Measurements from ENCODE around the gene HS2ST1. TPM values are rescaled to one million over a fixed set of nuclear protein-coding genes. Genes with fewer than 3 reads are reported as not detected.

The HS2ST1 gene
- polyA plus RNA-seq, 2 of the 4 experiments (the other 2 are of a cell fraction) = 15.7 to 26.7 TPM

DNA sequence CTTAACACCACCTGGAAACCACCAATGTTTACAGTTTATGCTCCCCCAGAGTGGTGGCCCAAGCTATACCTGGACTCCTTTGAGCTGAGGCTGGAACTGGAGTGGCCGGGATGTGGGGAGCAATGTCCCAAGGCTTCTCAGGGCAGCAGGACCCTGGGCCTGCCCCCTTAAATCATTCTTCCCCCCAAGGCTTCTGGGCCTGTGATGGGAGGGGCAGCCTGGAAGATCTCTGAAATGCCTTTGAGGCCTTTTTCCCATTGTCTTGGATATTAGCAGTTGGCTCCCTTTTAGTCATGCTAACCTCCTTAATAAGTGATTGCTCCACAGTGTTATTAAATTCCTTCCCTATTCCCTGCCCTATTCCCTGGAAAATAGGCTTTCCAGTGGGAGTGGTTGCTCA, 185.8 kb downstream of the HS2ST1 start:
- Histone ChIP-seq H3K27ac (no peak overlapping the region), H3K4me3 (no peak overlapping the region), H3K4me2 (no peak overlapping the region), H3K4me1 (peaks cover 17% of the 10 kb centered on the region; the same call in 2 of the 3 replicates), H3K9me3 (no peaks in the 10 kb centered on the region)
- FAIRE-seq = no peak
- ATAC-seq = no peak
- ChIA-PET CTCF (no interaction called here), POLR2A (no interaction called here)
- no peak for DNase-seq (ENCODE audit: low read depth in 1 of 2, low spot score in 1 of 2)
- WGBS (ENCODE audit: missing lambda C conversion rate) = 86% methylated on average over 1 of the region's 1 CpG
- TF ChIP-seq, protein P1, sequence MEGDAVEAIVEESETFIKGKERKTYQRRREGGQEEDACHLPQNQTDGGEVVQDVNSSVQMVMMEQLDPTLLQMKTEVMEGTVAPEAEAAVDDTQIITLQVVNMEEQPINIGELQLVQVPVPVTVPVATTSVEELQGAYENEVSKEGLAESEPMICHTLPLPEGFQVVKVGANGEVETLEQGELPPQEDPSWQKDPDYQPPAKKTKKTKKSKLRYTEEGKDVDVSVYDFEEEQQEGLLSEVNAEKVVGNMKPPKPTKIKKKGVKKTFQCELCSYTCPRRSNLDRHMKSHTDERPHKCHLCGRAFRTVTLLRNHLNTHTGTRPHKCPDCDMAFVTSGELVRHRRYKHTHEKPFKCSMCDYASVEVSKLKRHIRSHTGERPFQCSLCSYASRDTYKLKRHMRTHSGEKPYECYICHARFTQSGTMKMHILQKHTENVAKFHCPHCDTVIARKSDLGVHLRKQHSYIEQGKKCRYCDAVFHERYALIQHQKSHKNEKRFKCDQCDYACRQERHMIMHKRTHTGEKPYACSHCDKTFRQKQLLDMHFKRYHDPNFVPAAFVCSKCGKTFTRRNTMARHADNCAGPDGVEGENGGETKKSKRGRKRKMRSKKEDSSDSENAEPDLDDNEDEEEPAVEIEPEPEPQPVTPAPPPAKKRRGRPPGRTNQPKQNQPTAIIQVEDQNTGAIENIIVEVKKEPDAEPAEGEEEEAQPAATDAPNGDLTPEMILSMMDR (IDR thresholded peaks at IDR 0.05) = no peak
- no peak for TF ChIP-seq JUN (IDR thresholded peaks at IDR 0.05)
- TF ChIP-seq, protein P2, sequence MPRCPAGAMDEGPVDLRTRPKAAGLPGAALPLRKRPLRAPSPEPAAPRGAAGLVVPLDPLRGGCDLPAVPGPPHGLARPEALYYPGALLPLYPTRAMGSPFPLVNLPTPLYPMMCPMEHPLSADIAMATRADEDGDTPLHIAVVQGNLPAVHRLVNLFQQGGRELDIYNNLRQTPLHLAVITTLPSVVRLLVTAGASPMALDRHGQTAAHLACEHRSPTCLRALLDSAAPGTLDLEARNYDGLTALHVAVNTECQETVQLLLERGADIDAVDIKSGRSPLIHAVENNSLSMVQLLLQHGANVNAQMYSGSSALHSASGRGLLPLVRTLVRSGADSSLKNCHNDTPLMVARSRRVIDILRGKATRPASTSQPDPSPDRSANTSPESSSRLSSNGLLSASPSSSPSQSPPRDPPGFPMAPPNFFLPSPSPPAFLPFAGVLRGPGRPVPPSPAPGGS (IDR thresholded peaks at IDR 0.05) = no peak
- no peak for TF ChIP-seq FOSL2 (IDR thresholded peaks at IDR 0.05)
- no peak for TF ChIP-seq FOSL2 (CRISPR knock-in tag; IDR thresholded peaks at IDR 0.05)
- no peak for TF ChIP-seq NFE2L2 (conservative IDR thresholded peaks at IDR 0.05; ENCODE audit: low read length)
- no peak for TF ChIP-seq TFCP2L1 (CRISPR knock-in tag; IDR thresholded peaks at IDR 0.05)
- no peak for TF ChIP-seq MAZ (IDR thresholded peaks at IDR 0.05; ENCODE audit: borderline replicate concordance, low read depth, low read length)
- TF ChIP-seq, protein P3, sequence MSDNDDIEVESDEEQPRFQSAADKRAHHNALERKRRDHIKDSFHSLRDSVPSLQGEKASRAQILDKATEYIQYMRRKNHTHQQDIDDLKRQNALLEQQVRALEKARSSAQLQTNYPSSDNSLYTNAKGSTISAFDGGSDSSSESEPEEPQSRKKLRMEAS (IDR thresholded peaks at IDR 0.05) = no peak
- TF ChIP-seq NPAS2 (CRISPR knock-in tag; IDR thresholded peaks at IDR 0.05; ENCODE audit: borderline replicate concordance) = no peak
- TF ChIP-seq, protein P4, sequence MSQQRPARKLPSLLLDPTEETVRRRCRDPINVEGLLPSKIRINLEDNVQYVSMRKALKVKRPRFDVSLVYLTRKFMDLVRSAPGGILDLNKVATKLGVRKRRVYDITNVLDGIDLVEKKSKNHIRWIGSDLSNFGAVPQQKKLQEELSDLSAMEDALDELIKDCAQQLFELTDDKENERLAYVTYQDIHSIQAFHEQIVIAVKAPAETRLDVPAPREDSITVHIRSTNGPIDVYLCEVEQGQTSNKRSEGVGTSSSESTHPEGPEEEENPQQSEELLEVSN (IDR thresholded peaks at IDR 0.05; ENCODE audit: borderline replicate concordance, low read depth) = no peak
- TF ChIP-seq FOXS1 (CRISPR knock-in tag; IDR thresholded peaks at IDR 0.05) = no peak
- TF ChIP-seq HOXB13 (CRISPR knock-in tag; IDR thresholded peaks at IDR 0.05; ENCODE audit: low read depth) = no peak
- no peak for TF ChIP-seq KDM5A (IDR thresholded peaks at IDR 0.05)
- no peak for TF ChIP-seq CBX2 (IDR thresholded peaks at IDR 0.05; ENCODE audit: borderline replicate concordance, low read depth)
- TF ChIP-seq CBX8 (IDR thresholded peaks at IDR 0.05) = no peak
- no peak for TF ChIP-seq HOXA7 (CRISPR knock-in tag; IDR thresholded peaks at IDR 0.05)
- no peak for TF ChIP-seq CHD4 (IDR thresholded peaks at IDR 0.05; ENCODE audit: borderline replicate concordance)
- TF ChIP-seq, protein P5, sequence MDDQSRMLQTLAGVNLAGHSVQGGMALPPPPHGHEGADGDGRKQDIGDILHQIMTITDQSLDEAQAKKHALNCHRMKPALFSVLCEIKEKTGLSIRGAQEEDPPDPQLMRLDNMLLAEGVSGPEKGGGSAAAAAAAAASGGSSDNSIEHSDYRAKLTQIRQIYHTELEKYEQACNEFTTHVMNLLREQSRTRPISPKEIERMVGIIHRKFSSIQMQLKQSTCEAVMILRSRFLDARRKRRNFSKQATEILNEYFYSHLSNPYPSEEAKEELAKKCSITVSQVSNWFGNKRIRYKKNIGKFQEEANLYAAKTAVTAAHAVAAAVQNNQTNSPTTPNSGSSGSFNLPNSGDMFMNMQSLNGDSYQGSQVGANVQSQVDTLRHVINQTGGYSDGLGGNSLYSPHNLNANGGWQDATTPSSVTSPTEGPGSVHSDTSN (IDR thresholded peaks at IDR 0.05) = no peak
- TF ChIP-seq ESRRA (IDR thresholded peaks at IDR 0.05; ENCODE audit: borderline replicate concordance, low read length) = no peak

DNA sequence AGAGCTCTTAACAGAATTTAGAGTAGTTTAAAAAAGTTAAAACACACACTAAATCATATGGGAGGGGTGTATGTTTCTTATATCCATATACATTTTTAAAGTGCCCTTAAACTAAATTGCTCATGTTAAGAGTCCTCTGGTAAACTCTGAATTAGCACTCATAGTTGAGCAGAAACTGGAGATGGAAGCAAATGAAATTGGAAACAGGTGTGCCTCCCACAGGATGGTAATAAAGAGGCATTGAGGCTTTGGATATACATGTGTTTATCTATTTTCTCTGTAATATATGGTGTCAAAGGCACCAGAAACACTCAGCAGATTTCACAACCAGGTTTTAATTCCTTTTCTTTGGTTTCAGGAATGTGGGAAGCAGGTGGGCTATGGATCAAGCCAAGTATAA, 188.6 kb downstream of the HS2ST1 start:
- no peaks in the 10 kb centered on the region for H3K9me3 ChIP-seq
- TF ChIP-seq JUN (IDR thresholded peaks at IDR 0.05) (no peak), FOXS1 (CRISPR knock-in tag; IDR thresholded peaks at IDR 0.05) (no peak), HOXA7 (CRISPR knock-in tag; IDR thresholded peaks at IDR 0.05) (no peak), FOSL2 (IDR thresholded peaks at IDR 0.05) (no peak), FOSL2 (CRISPR knock-in tag; IDR thresholded peaks at IDR 0.05) (no peak), POLR2A (IDR thresholded peaks at IDR 0.05; ENCODE audit: low read length) (no peak), MAFK (IDR thresholded peaks at IDR 0.05; ENCODE audit: partially characterized antibody) (no peak), ESRRA (IDR thresholded peaks at IDR 0.05; ENCODE audit: borderline replicate concordance, low read length) (no peak), MAZ (IDR thresholded peaks at IDR 0.05; ENCODE audit: borderline replicate concordance, low read depth, low read length) (no peak), CHD4 (IDR thresholded peaks at IDR 0.05; ENCODE audit: borderline replicate concordance) (no peak), JUNB (IDR thresholded peaks at IDR 0.05) (no peak), SREBF2 (IDR thresholded peaks at IDR 0.05) (no peak), HOXB5 (CRISPR knock-in tag; IDR thresholded peaks at IDR 0.05) (no peak)
- TF ChIP-seq, protein P3 (IDR thresholded peaks at IDR 0.05) = no peak
- TF ChIP-seq, protein P6, sequence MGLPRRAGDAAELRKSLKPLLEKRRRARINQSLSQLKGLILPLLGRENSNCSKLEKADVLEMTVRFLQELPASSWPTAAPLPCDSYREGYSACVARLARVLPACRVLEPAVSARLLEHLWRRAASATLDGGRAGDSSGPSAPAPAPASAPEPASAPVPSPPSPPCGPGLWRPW (IDR thresholded peaks at IDR 0.05) = no peak
- no peak overlapping the region for H3K27ac ChIP-seq
- FAIRE-seq = no peak
- H3K4me2 ChIP-seq = no peak overlapping the region
- ChIA-PET CTCF (no interaction called here), POLR2A (no interaction called here)
- H3K4me3 ChIP-seq = no peak overlapping the region
- ATAC-seq = no peak
- DNase-seq (ENCODE audit: low read depth in 1 of 2, low spot score in 1 of 2) = no peak
- H3K4me1 ChIP-seq = peaks cover 20% of the 10 kb centered on the region; the same call in 2 of the 3 replicates
